C4-2B (cell line): ENCODE measurements around the gene LIM2.

Experiments used
- CTCF ChIP-seq: fragments of 450-650 bp; conservative IDR thresholded peaks from 2 replicates; pipeline ENCODE4 v1.5.1; 2017; ENCODE audit warnings: mild to moderate bottlenecking
- ZFX ChIP-seq: fragments of 450-650 bp; IDR thresholded peaks from 2 replicates; pipeline ENCODE4 v1.6.1; 2017

DNA sequence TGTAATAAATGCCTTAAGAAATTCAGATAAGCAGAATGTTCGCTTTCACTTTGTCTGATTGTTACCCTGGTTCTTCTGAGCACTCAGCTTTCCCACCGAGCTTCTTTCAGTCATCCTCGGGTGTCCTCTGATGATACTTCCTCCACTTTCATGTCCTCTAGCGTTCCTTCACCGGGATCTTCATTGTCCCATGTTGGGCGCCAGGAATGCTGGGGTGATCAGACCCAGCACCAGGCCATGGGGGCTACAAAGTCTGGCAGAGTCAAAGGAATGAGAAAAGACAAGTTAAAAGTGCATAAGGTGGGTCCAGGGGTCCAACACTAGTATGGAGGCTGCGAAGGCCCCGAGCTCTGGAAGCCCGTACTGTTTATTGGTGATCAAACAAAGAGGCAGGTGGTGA, 14.3 kb upstream of the LIM2 start:
- TF ChIP-seq CTCF (no peak), ZFX (no peak)
